ENCODE results near the gene TRMT5. TPM values are rescaled to one million over a fixed set of nuclear protein-coding genes. Genes with fewer than 3 reads are reported as not detected.

Gene TRMT5
- total RNA-seq, 1 experiment from 2014 or later: 24.9 TPM

DNA sequence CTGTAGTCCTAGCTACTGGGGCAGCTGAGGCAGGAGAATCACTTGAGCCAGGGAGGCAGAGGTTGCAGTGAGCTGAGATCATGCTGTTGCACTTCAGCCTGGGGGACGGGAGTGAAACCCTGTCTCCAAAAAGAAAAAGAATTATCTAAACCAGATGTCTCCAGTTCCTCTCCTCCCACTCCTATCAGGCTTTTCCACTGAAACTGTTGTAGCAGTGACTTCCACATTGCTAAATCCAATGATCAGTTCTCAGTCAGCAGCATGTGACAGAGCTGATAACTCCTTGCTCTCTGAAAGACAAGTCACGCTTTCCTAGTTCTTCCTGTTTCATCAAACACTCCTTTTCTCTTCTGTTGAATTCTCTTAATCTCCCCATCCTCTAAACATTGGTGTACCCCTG lies 8.7 kb upstream of the TRMT5 start:
- Histone ChIP-seq H3K23ac (ENCODE audit: insufficient read length, low read depth, low read length) (no peak overlapping the region), H2BK12ac (ENCODE audit: insufficient read length, low read depth, low read length) (no peak overlapping the region), H3K56ac (ENCODE audit: insufficient read length, low read depth, low read length) (no peak overlapping the region), H3K14ac (ENCODE audit: insufficient read depth, low read length) (no peak overlapping the region), H2BK5ac (ENCODE audit: insufficient read length, low read length) (no peak overlapping the region), H2AK5ac (ENCODE audit: insufficient read length, low read length) (no peak overlapping the region), H4K8ac (replicated peaks; ENCODE audit: insufficient read length, low read depth, low read length) (no peak overlapping the region), H3K4ac (ENCODE audit: low read depth, low read length) (no peak overlapping the region), H3K9me3 (ENCODE audit: control insufficient read depth, low read depth, low read length) (no peaks in the 10 kb centered on the region), H2BK20ac (ENCODE audit: low read depth, low read length, poor library complexity, severe bottlenecking) (no peak overlapping the region), H3K9ac (ENCODE audit: extremely low read depth, insufficient read length, low read length) (no peak overlapping the region), H2AFZ (ENCODE audit: low read length) (no peak overlapping the region), H3K23me2 (ENCODE audit: insufficient read length, low read depth, low read length, poor library complexity, severe bottlenecking) (no peaks in the 10 kb centered on the region), H3K27ac (ENCODE audit: insufficient read length, low read depth, low read length) (no peak overlapping the region), H3K4me2 (ENCODE audit: insufficient read depth, insufficient read length, low read length) (no peak overlapping the region), H4K5ac (ENCODE audit: insufficient read length, low read depth, low read length) (no peak overlapping the region), H2BK120ac (ENCODE audit: low read depth, low read length, poor library complexity, severe bottlenecking) (no peak overlapping the region), H3K18ac (ENCODE audit: insufficient read length, low read depth, low read length) (no peak overlapping the region), H3K27me3 (ENCODE audit: insufficient read depth, low read length) (no peaks in the 10 kb centered on the region), H3K79me2 (ENCODE audit: insufficient read depth, low read length) (no peaks in the 10 kb centered on the region; the same call in 1 of the 2 replicates), H3K4me1 (ENCODE audit: insufficient read depth, low read length) (no peaks in the 10 kb centered on the region), H4K91ac (ENCODE audit: insufficient read length, low read depth, low read length) (no peak overlapping the region), H4K20me1 (ENCODE audit: control insufficient read depth, insufficient read depth, insufficient read length) (no peaks in the 10 kb centered on the region), H3T11ph (ENCODE audit: low read length) (no peak overlapping the region), H3K79me1 (ENCODE audit: insufficient read depth, low read depth, low read length, poor library complexity, severe bottlenecking) (peaks cover 3% of the 10 kb centered on the region), H2BK15ac (ENCODE audit: low read depth, low read length) (no peak overlapping the region)
- Mint-ChIP-seq H3K4me3 (no peak overlapping the region), H3K27me3 (ENCODE audit: low read depth) (no peaks in the 10 kb centered on the region), H3K27ac (no peak overlapping the region), H3K36me3 (ENCODE audit: insufficient read depth in 1 of 3, low read depth in 3 of 3) (peaks cover 0 to 13% (median 0%) of the 10 kb centered on the region in 3 experiments; a peak in 3 of 7 replicates), H3K9me3 (no peaks in the 10 kb centered on the region), H3K4me1 (no peaks in the 10 kb centered on the region)
- no peak for DNase-seq
- TF ChIP-seq, protein P1, sequence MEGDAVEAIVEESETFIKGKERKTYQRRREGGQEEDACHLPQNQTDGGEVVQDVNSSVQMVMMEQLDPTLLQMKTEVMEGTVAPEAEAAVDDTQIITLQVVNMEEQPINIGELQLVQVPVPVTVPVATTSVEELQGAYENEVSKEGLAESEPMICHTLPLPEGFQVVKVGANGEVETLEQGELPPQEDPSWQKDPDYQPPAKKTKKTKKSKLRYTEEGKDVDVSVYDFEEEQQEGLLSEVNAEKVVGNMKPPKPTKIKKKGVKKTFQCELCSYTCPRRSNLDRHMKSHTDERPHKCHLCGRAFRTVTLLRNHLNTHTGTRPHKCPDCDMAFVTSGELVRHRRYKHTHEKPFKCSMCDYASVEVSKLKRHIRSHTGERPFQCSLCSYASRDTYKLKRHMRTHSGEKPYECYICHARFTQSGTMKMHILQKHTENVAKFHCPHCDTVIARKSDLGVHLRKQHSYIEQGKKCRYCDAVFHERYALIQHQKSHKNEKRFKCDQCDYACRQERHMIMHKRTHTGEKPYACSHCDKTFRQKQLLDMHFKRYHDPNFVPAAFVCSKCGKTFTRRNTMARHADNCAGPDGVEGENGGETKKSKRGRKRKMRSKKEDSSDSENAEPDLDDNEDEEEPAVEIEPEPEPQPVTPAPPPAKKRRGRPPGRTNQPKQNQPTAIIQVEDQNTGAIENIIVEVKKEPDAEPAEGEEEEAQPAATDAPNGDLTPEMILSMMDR (conservative IDR thresholded peaks at IDR 0.05): no peak
- WGBS (ENCODE audit: extremely low coverage, insufficient read length, low lambda C conversion rate): no CpG with 5 or more reads among the region's 2 CpGs
